Gastroesophageal sphincter (tissue), 3 donors: ENCODE results near the gene CBLB.

ENCODE experiments used
- CTCF ChIP-seq, 4 experiments: fragments of 200-600 bp in 2 of 4; fragments of 450-650 bp in 2 of 4; sonication (generic) in 1 of 4; IDR thresholded peaks; one replicate each; pipeline ENCODE4 v1.5.1; 2017 to 2019; ENCODE audit warnings: antibody characterized with exemption in 4 of 4, mild to moderate bottlenecking in 2 of 4, moderate library complexity in 2 of 4
- EP300 ChIP-seq: sonication (generic); formaldehyde crosslinking; IDR thresholded peaks from one replicate; pipeline ENCODE4 v1.6.1; 2017; ENCODE audit warnings: antibody characterized with exemption, mild to moderate bottlenecking
- POLR2A ChIP-seq, 2 donors: fragments of 450-650 bp; IDR thresholded peaks; one replicate each; pipeline ENCODE4 v1.6.1; 2017; ENCODE audit warnings: antibody characterized with exemption in 2 of 2, mild to moderate bottlenecking in 2 of 2, moderate library complexity in 1 of 2
- POLR2AphosphoS5 ChIP-seq: sonication (generic); formaldehyde crosslinking; IDR thresholded peaks from one replicate; pipeline ENCODE4 v1.6.1; 2017; ENCODE audit warnings: antibody characterized with exemption

GRCh38 chr3:105806359-105806758, 62.5 kb downstream of the CBLB start:
- TF ChIP-seq CTCF (IDR thresholded peaks at IDR 0.05) (no peak), EP300 (no peak), POLR2AphosphoS5 (peak; percentile 44), POLR2A (IDR thresholded peaks at IDR 0.05) (no peak)
